GM19468 (cell line): Measurements from ENCODE around the gene CPE.

Experiments used
- ATAC-seq: cut with Tn5 transposase; IDR thresholded peaks from one replicate; pipeline ENCODE4 v1.9.1; 2021; ENCODE audit warnings: mild to moderate bottlenecking, moderate library complexity, moderate number of reproducible peaks; ENCODE audit not compliant: unreplicated experiment; ENCODE audit errors: extremely low read depth

The CPE gene

GRCh38 chr4:165539801-165540200, 161.0 kb downstream of the CPE start:
- ATAC-seq: no peak

- no peak for ATAC-seq
These were observed 161.5 kb downstream of the CPE start for GRCh38 chr4:165540206-165540830.

DNA sequence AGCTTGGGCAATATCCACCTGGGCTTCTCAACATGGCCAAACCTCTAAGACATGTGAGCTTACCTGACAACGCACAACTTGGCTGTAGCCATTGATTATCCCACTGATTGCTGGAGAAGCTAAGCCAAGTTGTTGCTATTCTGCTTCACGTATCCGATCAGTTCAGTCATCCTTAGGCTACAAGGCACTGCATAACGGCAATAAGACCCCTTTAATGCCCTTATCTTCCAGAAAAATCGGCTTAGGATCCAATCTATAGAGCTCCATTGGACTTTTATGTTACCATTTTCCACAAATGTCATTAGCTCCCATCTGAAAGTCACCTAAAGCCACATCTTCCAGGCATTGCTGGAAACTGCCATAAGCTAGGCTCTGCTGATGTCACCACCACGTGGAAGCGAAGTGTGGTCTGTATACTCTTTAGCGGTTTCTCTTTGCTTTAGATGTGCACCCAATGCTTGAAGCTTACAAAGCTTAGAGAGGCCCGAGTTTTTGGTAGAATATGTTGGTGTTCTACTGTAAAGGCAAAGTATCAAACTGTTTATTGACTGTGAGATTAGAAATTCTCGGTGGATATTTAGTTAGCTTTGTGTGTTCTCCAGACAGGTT, 163.1 kb downstream of the CPE start:
- ATAC-seq: no peak

DNA sequence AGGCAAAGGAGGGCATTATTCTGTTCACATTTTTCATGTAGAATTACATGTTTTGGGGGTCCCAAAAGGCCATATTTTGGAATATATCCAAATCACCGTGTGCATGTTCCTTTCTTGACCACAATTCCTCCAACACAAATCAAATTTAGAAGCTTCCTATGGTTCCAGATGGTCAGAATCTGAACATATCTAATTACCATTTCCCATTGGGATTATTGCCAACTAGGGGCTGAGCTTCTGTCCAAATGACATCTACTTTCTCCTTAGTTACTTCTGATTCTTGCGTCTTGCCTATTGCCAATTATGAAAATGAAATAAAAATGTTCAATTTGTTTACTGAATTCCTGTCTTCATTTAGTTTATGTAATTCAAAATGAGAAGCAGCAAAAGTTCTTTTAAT, 163.7 kb downstream of the CPE start:
- ATAC-seq: no peak
